Measurements from ENCODE around the gene SLC9A3.

Gene SLC9A3

DNA sequence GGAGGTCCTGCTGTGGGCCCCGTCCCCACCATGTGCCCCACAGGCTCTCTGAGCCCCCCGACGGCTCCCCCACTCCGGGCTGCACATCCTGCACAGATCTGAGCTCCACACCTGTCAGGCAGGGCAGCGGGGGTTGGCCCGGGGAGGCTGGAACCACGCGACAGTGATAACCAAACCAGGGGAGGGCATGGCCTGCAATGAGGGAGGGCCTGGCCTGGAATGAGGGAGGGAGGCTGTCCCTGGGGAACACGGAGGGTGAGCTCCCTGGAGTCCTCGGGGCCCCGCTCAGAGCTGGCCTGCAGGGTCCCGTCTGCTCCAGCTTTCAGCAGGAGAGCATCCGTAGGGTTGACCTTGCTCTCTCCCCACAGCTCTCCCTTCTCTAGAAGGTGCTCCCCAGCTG lies 30.5 kb downstream of the SLC9A3 start:
- H2BK5ac ChIP-seq (ENCODE audit: low read length), result no peak overlapping the region
- H4K91ac ChIP-seq (ENCODE audit: low read depth, low read length, poor library complexity), result no peak overlapping the region
- no peak overlapping the region for H2BK12ac ChIP-seq (ENCODE audit: low read length)
- H3K9ac ChIP-seq (ENCODE audit: low read depth, low read length, poor library complexity), result no peak overlapping the region
- H4K8ac ChIP-seq (ENCODE audit: low read depth, low read length), result no peak overlapping the region
- no peaks in the 10 kb centered on the region for H3K9me3 ChIP-seq (replicated peaks in 1 of 2; ENCODE audit: control insufficient read depth in 2 of 2, insufficient read depth in 1 of 2, low read depth in 1 of 2, low read length in 2 of 2)
- H3K79me1 ChIP-seq (ENCODE audit: low read depth, low read length), result peaks cover 2% of the 10 kb centered on the region
- H3K18ac ChIP-seq (ENCODE audit: low read length), result peak overlapping the region; percentile 76
- peak overlapping the region; percentile 56 for H3K14ac ChIP-seq (ENCODE audit: low read length)
- DNase-seq (ENCODE audit: low spot score), result no peak
- peak overlapping the region; percentile 75 for H2AK5ac ChIP-seq (ENCODE audit: low read depth, low read length)
- no CpG with 5 or more reads among the region's 13 CpGs for WGBS, 2 donors (ENCODE audit: extremely low coverage in 2 of 2, insufficient read length in 2 of 2, insufficient replicate concordance in 1 of 2)
- H3K4me1 ChIP-seq (ENCODE audit: control insufficient read depth in 2 of 2, insufficient read depth in 1 of 2, low read depth in 1 of 2, low read length in 2 of 2), result peaks cover 0 to 2% of the 10 kb centered on the region in 2 donors
- no peak overlapping the region for H3K27ac ChIP-seq (replicated peaks; ENCODE audit: low read length)
- H3K36me3 ChIP-seq (replicated peaks in 1 of 2; ENCODE audit: control insufficient read depth in 2 of 2, insufficient read depth in 2 of 2, low read length in 2 of 2), result no peaks in the 10 kb centered on the region
- no peak overlapping the region for H2BK15ac ChIP-seq (ENCODE audit: low read length)
- peak overlapping the region; percentile 55 for H3K23ac ChIP-seq (ENCODE audit: low read depth, low read length, poor library complexity)
- peak overlapping the region; percentile 37 for H3K4ac ChIP-seq (ENCODE audit: low read length)
- H2AFZ ChIP-seq (ENCODE audit: low read length), result no peak overlapping the region
- peaks cover 32 to 65% (median 63%) of the 10 kb centered on the region in 3 experiments for H3K27me3 ChIP-seq (ENCODE audit: control insufficient read depth in 3 of 3, insufficient read depth in 3 of 3, low read depth in 1 of 3, low read length in 3 of 3)
- H3K4me3 ChIP-seq (ENCODE audit: low read length in 2 of 2), result no peak overlapping the region
- H2BK120ac ChIP-seq (ENCODE audit: low read depth, low read length), result no peak overlapping the region
- H3K4me2 ChIP-seq (ENCODE audit: insufficient read depth, low read length, poor library complexity, severe bottlenecking), result no peak overlapping the region

DNA sequence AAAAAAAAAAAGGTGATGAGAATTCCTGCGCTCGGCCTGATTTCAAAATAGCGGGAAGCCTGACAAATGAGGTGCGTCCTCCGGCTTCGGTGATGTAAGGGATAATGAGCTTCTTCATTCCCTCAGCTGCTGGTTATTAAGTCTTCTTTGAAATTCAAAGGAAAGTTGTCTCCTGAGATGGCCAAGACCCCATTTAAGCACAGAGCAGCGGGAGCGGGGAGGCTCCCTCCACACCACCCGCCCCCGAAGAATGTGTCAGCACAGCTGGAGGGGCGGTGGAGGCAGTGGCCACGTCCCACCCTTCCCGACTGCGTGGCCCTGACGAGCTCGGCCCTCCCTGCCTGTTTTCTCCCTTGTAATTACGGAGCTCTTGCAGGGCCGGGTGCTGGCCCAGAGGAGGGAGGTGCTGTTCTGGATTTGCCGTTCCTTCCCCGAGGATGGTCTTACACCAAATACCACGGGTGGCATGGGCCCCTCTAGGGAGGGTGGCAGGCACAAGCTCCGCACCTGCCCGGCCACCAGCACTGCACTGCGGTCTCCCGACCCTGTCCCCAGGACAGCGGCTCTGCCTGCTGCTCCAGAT lies 31.0 kb downstream of the SLC9A3 start:
- no peak overlapping the region for H2AFZ ChIP-seq (ENCODE audit: low read length)
- no peak overlapping the region for H2BK15ac ChIP-seq (ENCODE audit: low read length)
- peaks cover 32 to 62% (median 62%) of the 10 kb centered on the region in 3 experiments for H3K27me3 ChIP-seq (ENCODE audit: control insufficient read depth in 3 of 3, insufficient read depth in 3 of 3, low read depth in 1 of 3, low read length in 3 of 3)
- no peak overlapping the region for H3K4ac ChIP-seq (ENCODE audit: low read length)
- no peak overlapping the region for H4K8ac ChIP-seq (ENCODE audit: low read depth, low read length)
- H4K91ac ChIP-seq (ENCODE audit: low read depth, low read length, poor library complexity), result no peak overlapping the region
- no peak overlapping the region for H3K9ac ChIP-seq (ENCODE audit: low read depth, low read length, poor library complexity)
- H2BK5ac ChIP-seq (ENCODE audit: low read length), result peak overlapping the region; percentile 53
- H3K79me1 ChIP-seq (ENCODE audit: low read depth, low read length), result peaks cover 2% of the 10 kb centered on the region
- H3K14ac ChIP-seq (ENCODE audit: low read length), result peak overlapping the region; percentile 17
- H3K23ac ChIP-seq (ENCODE audit: low read depth, low read length, poor library complexity), result peak overlapping the region; percentile 55
- H3K36me3 ChIP-seq (replicated peaks in 1 of 2; ENCODE audit: control insufficient read depth in 2 of 2, insufficient read depth in 2 of 2, low read length in 2 of 2), result no peaks in the 10 kb centered on the region
- no peaks in the 10 kb centered on the region for H3K9me3 ChIP-seq (replicated peaks in 1 of 2; ENCODE audit: control insufficient read depth in 2 of 2, insufficient read depth in 1 of 2, low read depth in 1 of 2, low read length in 2 of 2)
- H3K18ac ChIP-seq (ENCODE audit: low read length), result peak overlapping the region; percentile 59
- peaks cover 0 to 2% of the 10 kb centered on the region in 2 donors for H3K4me1 ChIP-seq (ENCODE audit: control insufficient read depth in 2 of 2, insufficient read depth in 1 of 2, low read depth in 1 of 2, low read length in 2 of 2)
- H3K4me3 ChIP-seq (ENCODE audit: low read length in 2 of 2), result no peak overlapping the region
- no peak overlapping the region for H3K27ac ChIP-seq (replicated peaks; ENCODE audit: low read length)
- WGBS, 2 donors (ENCODE audit: extremely low coverage in 2 of 2, insufficient read length in 2 of 2, insufficient replicate concordance in 1 of 2), result no CpG with 5 or more reads among the region's 26 CpGs
- DNase-seq (ENCODE audit: low spot score), result no peak
- no peak overlapping the region for H2BK120ac ChIP-seq (ENCODE audit: low read depth, low read length)
- H3K4me2 ChIP-seq (ENCODE audit: insufficient read depth, low read length, poor library complexity, severe bottlenecking), result no peak overlapping the region
- H2AK5ac ChIP-seq (ENCODE audit: low read depth, low read length), result peak overlapping the region; percentile 90
- peak overlapping the region; percentile 30 for H2BK12ac ChIP-seq (ENCODE audit: low read length)

DNA sequence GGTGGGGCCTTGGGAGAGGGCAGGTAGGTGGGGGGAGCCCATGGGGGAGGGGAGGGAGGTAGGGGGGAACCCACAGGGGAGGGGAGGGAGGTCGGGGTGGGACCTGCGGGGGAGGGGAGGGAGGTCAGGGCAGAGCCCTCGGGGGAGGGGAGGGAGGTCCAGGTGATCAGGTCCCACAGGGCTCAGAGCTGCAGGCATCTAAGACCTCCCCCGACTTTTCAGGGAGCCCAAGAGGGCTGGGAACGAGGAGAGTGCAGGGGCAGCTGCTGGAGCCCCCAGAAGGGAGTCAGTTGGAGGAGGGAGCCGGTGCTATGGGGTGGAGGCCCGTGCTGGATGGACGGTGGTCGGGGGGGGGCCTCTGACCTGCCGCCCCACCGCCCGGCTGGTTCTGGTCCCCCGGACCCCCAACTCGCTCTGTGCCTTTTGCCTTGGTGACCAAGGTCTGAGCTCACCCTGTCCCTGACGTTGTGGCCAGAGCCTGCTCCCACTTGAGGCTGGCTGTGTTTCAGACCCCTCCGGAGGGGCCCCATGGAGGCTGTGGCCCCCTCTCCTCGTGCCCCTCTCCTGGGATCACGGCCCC lies 31.8 kb downstream of the SLC9A3 start:
- Histone ChIP-seq H3K14ac (ENCODE audit: low read length) (peak overlapping the region; percentile 38), H3K4ac (ENCODE audit: low read length) (peak overlapping the region; percentile 37), H2AK5ac (ENCODE audit: low read depth, low read length) (peak overlapping the region; percentile 90), H2BK12ac (ENCODE audit: low read length) (no peak overlapping the region), H3K9ac (ENCODE audit: low read depth, low read length, poor library complexity) (no peak overlapping the region), H3K4me2 (ENCODE audit: insufficient read depth, low read length, poor library complexity, severe bottlenecking) (no peak overlapping the region), H3K27ac (replicated peaks; ENCODE audit: low read length) (no peak overlapping the region), H2AFZ (ENCODE audit: low read length) (no peak overlapping the region), H4K91ac (ENCODE audit: low read depth, low read length, poor library complexity) (no peak overlapping the region), H3K9me3 (replicated peaks in 1 of 2; ENCODE audit: control insufficient read depth in 2 of 2, insufficient read depth in 1 of 2, low read depth in 1 of 2, low read length in 2 of 2) (no peaks in the 10 kb centered on the region), H3K18ac (ENCODE audit: low read length) (peak overlapping the region; percentile 80), H3K4me1 (ENCODE audit: control insufficient read depth in 2 of 2, insufficient read depth in 1 of 2, low read depth in 1 of 2, low read length in 2 of 2) (peaks cover 0 to 2% of the 10 kb centered on the region in 2 donors), H2BK15ac (ENCODE audit: low read length) (no peak overlapping the region), H4K8ac (ENCODE audit: low read depth, low read length) (no peak overlapping the region), H3K79me1 (ENCODE audit: low read depth, low read length) (peaks cover 2% of the 10 kb centered on the region), H3K36me3 (replicated peaks in 1 of 2; ENCODE audit: control insufficient read depth in 2 of 2, insufficient read depth in 2 of 2, low read length in 2 of 2) (no peaks in the 10 kb centered on the region), H2BK5ac (ENCODE audit: low read length) (peak overlapping the region; percentile 53), H2BK120ac (ENCODE audit: low read depth, low read length) (no peak overlapping the region), H3K4me3 (ENCODE audit: low read length in 2 of 2) (no peak overlapping the region), H3K27me3 (ENCODE audit: control insufficient read depth in 3 of 3, insufficient read depth in 3 of 3, low read depth in 1 of 3, low read length in 3 of 3) (peaks cover 32 to 58% (median 57%) of the 10 kb centered on the region in 3 experiments), H3K23ac (ENCODE audit: low read depth, low read length, poor library complexity) (peak overlapping the region; percentile 12)
- no CpG with 5 or more reads among the region's 18 CpGs for WGBS, 2 donors (ENCODE audit: extremely low coverage in 2 of 2, insufficient read length in 2 of 2, insufficient replicate concordance in 1 of 2)
- DNase-seq (ENCODE audit: low spot score), result no peak

DNA sequence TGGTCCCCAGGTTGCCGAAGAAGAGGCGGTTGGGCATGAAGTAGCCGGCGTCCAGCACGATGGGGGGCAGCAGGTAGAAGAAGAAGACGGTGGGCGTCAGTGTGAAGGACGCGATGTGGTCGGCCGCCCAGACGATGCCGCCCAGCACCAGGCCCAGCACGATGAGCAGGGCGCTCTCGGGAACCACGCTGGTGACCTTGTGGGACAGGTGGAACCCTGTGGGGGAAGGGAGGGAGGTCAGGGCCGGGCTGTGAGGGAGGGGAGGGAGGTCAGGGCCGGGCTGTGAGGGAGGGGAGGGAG lies 32.4 kb downstream of the SLC9A3 start:
- WGBS, 2 donors (ENCODE audit: extremely low coverage in 2 of 2, insufficient read length in 2 of 2, insufficient replicate concordance in 1 of 2), result no CpG with 5 or more reads among the region's 19 CpGs
- Histone ChIP-seq H2BK120ac (ENCODE audit: low read depth, low read length) (no peak overlapping the region), H2AFZ (ENCODE audit: low read length) (no peak overlapping the region), H3K4ac (ENCODE audit: low read length) (no peak overlapping the region), H3K27ac (replicated peaks; ENCODE audit: low read length) (no peak overlapping the region), H3K9ac (ENCODE audit: low read depth, low read length, poor library complexity) (no peak overlapping the region), H3K79me1 (ENCODE audit: low read depth, low read length) (peaks cover 2% of the 10 kb centered on the region), H3K18ac (ENCODE audit: low read length) (peak overlapping the region; percentile 38), H3K9me3 (replicated peaks in 1 of 2; ENCODE audit: control insufficient read depth in 2 of 2, insufficient read depth in 1 of 2, low read depth in 1 of 2, low read length in 2 of 2) (no peaks in the 10 kb centered on the region), H2AK5ac (ENCODE audit: low read depth, low read length) (no peak overlapping the region), H3K4me3 (ENCODE audit: low read length in 2 of 2) (no peak overlapping the region), H2BK12ac (ENCODE audit: low read length) (no peak overlapping the region), H3K4me1 (ENCODE audit: control insufficient read depth in 2 of 2, insufficient read depth in 1 of 2, low read depth in 1 of 2, low read length in 2 of 2) (peaks cover 0 to 2% of the 10 kb centered on the region in 2 donors), H3K14ac (ENCODE audit: low read length) (no peak overlapping the region), H2BK15ac (ENCODE audit: low read length) (no peak overlapping the region), H4K8ac (ENCODE audit: low read depth, low read length) (peak overlapping the region; percentile 43), H3K4me2 (ENCODE audit: insufficient read depth, low read length, poor library complexity, severe bottlenecking) (no peak overlapping the region), H3K36me3 (replicated peaks in 1 of 2; ENCODE audit: control insufficient read depth in 2 of 2, insufficient read depth in 2 of 2, low read length in 2 of 2) (no peaks in the 10 kb centered on the region), H4K91ac (ENCODE audit: low read depth, low read length, poor library complexity) (no peak overlapping the region), H3K27me3 (ENCODE audit: control insufficient read depth in 3 of 3, insufficient read depth in 3 of 3, low read depth in 1 of 3, low read length in 3 of 3) (peaks cover 32 to 53% (median 51%) of the 10 kb centered on the region in 3 experiments), H3K23ac (ENCODE audit: low read depth, low read length, poor library complexity) (peak overlapping the region; percentile 85), H2BK5ac (ENCODE audit: low read length) (no peak overlapping the region)
- no peak for DNase-seq (ENCODE audit: low spot score)

All from neuronal stem cell (in vitro differentiated cells).